Activated T-cell treated with anti-CD3 and anti-CD28 coated beads, Interleukin-2, amount 50 U/mL, for 4 hours (primary cell): ENCODE data around the gene DMXL2. TPM values are rescaled to one million over a fixed set of nuclear protein-coding genes. Genes with fewer than 3 reads are reported as not detected.

ENCODE experiments used
- ATAC-seq, 2 donors: fragments of 200-7000 bp; cut with Tn5 transposase; one replicate each; pipeline ENCODE4 v1.10.0; 2021
- DNase-seq: peaks from one replicate; pipeline ENCODE4 v3.0.0-alpha.2; 2020
- H3K27me3 Mint-ChIP-seq: one replicate; pipeline ENCODE4 v1.8.0; 2021; ENCODE audit warnings: low read depth, mixed read lengths
- H3K36me3 Mint-ChIP-seq: one replicate; pipeline ENCODE4 v1.8.0; 2022; ENCODE audit warnings: mixed read lengths; ENCODE audit not compliant: insufficient read depth
- H3K4me1 Mint-ChIP-seq: one replicate; pipeline ENCODE4 v1.8.0; 2021; ENCODE audit warnings: low read depth, mixed read lengths
- H3K4me3 Mint-ChIP-seq: one replicate; pipeline ENCODE4 v1.8.0; 2021; ENCODE audit warnings: mild to moderate bottlenecking, moderate library complexity, mixed read lengths
- H3K9me3 Mint-ChIP-seq: one replicate; pipeline ENCODE4 v1.8.0; 2021; ENCODE audit warnings: mixed read lengths
- total RNA-seq, 3 donors: library from RNA; stranded (reverse); gene quantifications; one replicate each; pipeline ENCODE4 v1.2.1, GENCODE V29; 2021

The DMXL2 gene
- total RNA-seq, 3 donors from 2014 or later = 3.0 to 5.8 (median 4.6) TPM

GRCh38 chr15:51647128-51647562 is 24.6 kb upstream of the DMXL2 start:
- H3K4me1 Mint-ChIP-seq = no peaks in the 10 kb centered on the region
- no peaks in the 10 kb centered on the region for H3K36me3 Mint-ChIP-seq
- no peaks in the 10 kb centered on the region for H3K9me3 Mint-ChIP-seq
- no peak for DNase-seq
- ATAC-seq = no peak
- no peaks in the 10 kb centered on the region for H3K27me3 Mint-ChIP-seq
- H3K4me3 Mint-ChIP-seq = no peak overlapping the region

- Mint-ChIP-seq H3K27me3 (peaks cover 3% of the 10 kb centered on the region), H3K4me3 (no peak overlapping the region), H3K36me3 (no peaks in the 10 kb centered on the region), H3K9me3 (no peaks in the 10 kb centered on the region), H3K4me1 (no peaks in the 10 kb centered on the region)
- DNase-seq = no peak
- no peak for ATAC-seq
These were observed 20.1 kb upstream of the DMXL2 start for GRCh38 chr15:51642696-51643095.

GRCh38 chr15:51641490-51642130 is 19.0 kb upstream of the DMXL2 start:
- no peak overlapping the region for H3K4me3 Mint-ChIP-seq
- no peak for DNase-seq
- no peaks in the 10 kb centered on the region for H3K4me1 Mint-ChIP-seq
- H3K27me3 Mint-ChIP-seq = peaks cover 3% of the 10 kb centered on the region
- no peaks in the 10 kb centered on the region for H3K9me3 Mint-ChIP-seq
- no peak for ATAC-seq
- no peaks in the 10 kb centered on the region for H3K36me3 Mint-ChIP-seq

GRCh38 chr15:51634591-51635198 is 12.1 kb upstream of the DMXL2 start:
- DNase-seq (no peak), ATAC-seq (peak; percentile 27 to 41)
- Mint-ChIP-seq H3K9me3 (no peaks in the 10 kb centered on the region), H3K36me3 (no peaks in the 10 kb centered on the region), H3K4me1 (no peaks in the 10 kb centered on the region), H3K4me3 (no peak overlapping the region), H3K27me3 (peaks cover 10% of the 10 kb centered on the region)

GRCh38 chr15:51629612-51630011 is 7.0 kb upstream of the DMXL2 start:
- no peaks in the 10 kb centered on the region for H3K36me3 Mint-ChIP-seq
- no peaks in the 10 kb centered on the region for H3K4me1 Mint-ChIP-seq
- DNase-seq = no peak
- H3K9me3 Mint-ChIP-seq = no peaks in the 10 kb centered on the region
- ATAC-seq = no peak
- peaks cover 21% of the 10 kb centered on the region for H3K27me3 Mint-ChIP-seq
- no peak overlapping the region for H3K4me3 Mint-ChIP-seq

- Mint-ChIP-seq H3K4me1 (peaks cover 9% of the 10 kb centered on the region), H3K36me3 (no peaks in the 10 kb centered on the region), H3K9me3 (no peaks in the 10 kb centered on the region), H3K27me3 (peaks cover 26% of the 10 kb centered on the region), H3K4me3 (no peak overlapping the region)
- no peak for ATAC-seq
- DNase-seq = no peak
These were observed 2.7 kb upstream of the DMXL2 start for GRCh38 chr15:51625236-51625635.

GRCh38 chr15:51624022-51624421 is 1.5 kb upstream of the DMXL2 start:
- Mint-ChIP-seq H3K4me1 (peaks cover 9% of the 10 kb centered on the region), H3K36me3 (no peaks in the 10 kb centered on the region), H3K27me3 (peaks cover 26% of the 10 kb centered on the region), H3K9me3 (no peaks in the 10 kb centered on the region), H3K4me3 (no peak overlapping the region)
- no peak for DNase-seq
- no peak for ATAC-seq

- DNase-seq (no peak), ATAC-seq (no peak)
- Mint-ChIP-seq H3K4me3 (peak overlapping the region; percentile 80), H3K4me1 (peaks cover 9% of the 10 kb centered on the region), H3K9me3 (no peaks in the 10 kb centered on the region), H3K36me3 (no peaks in the 10 kb centered on the region), H3K27me3 (peaks cover 26% of the 10 kb centered on the region)
These were observed 891 bp upstream of the DMXL2 start for GRCh38 chr15:51623386-51623938.

GRCh38 chr15:51621936-51622603 is 501 bp downstream of the DMXL2 start:
- Mint-ChIP-seq H3K4me1 (peaks cover 9% of the 10 kb centered on the region), H3K27me3 (peaks cover 16% of the 10 kb centered on the region), H3K9me3 (no peaks in the 10 kb centered on the region), H3K36me3 (no peaks in the 10 kb centered on the region), H3K4me3 (peak overlapping the region; percentile 80)
- peak; percentile 67 to 70 for ATAC-seq
- peak; percentile 9 for DNase-seq

GRCh38 chr15:51621155-51621765 is 1.3 kb downstream of the DMXL2 start:
- Mint-ChIP-seq H3K9me3 (no peaks in the 10 kb centered on the region), H3K27me3 (peaks cover 10% of the 10 kb centered on the region), H3K36me3 (no peaks in the 10 kb centered on the region)

GRCh38 chr15:51620641-51621040 is 1.9 kb downstream of the DMXL2 start:
- Mint-ChIP-seq H3K27me3 (peaks cover 9% of the 10 kb centered on the region), H3K9me3 (no peaks in the 10 kb centered on the region), H3K4me1 (peaks cover 9% of the 10 kb centered on the region), H3K36me3 (no peaks in the 10 kb centered on the region), H3K4me3 (no peak overlapping the region)
- DNase-seq = no peak
- no peak for ATAC-seq

More at GRCh38 chr15:51621155-51621765, 1.3 kb downstream of the DMXL2 start:
- Mint-ChIP-seq H3K4me3 (peak overlapping the region; percentile 80), H3K4me1 (peaks cover 9% of the 10 kb centered on the region)
- ATAC-seq = no peak
- no peak for DNase-seq

- Mint-ChIP-seq H3K4me1 (peaks cover 9% of the 10 kb centered on the region), H3K4me3 (no peak overlapping the region), H3K36me3 (no peaks in the 10 kb centered on the region), H3K27me3 (peaks cover 7% of the 10 kb centered on the region), H3K9me3 (no peaks in the 10 kb centered on the region)
- no peak for DNase-seq
- ATAC-seq = no peak
These were observed 2.4 kb downstream of the DMXL2 start for GRCh38 chr15:51620122-51620521.

GRCh38 chr15:51619331-51620035 is 3.1 kb downstream of the DMXL2 start:
- no peak for DNase-seq
- peaks cover 9% of the 10 kb centered on the region for H3K4me1 Mint-ChIP-seq
- no peak overlapping the region for H3K4me3 Mint-ChIP-seq
- no peaks in the 10 kb centered on the region for H3K36me3 Mint-ChIP-seq
- peaks cover 7% of the 10 kb centered on the region for H3K27me3 Mint-ChIP-seq
- no peak for ATAC-seq
- no peaks in the 10 kb centered on the region for H3K9me3 Mint-ChIP-seq

GRCh38 chr15:51617886-51618285 is 4.7 kb downstream of the DMXL2 start:
- Mint-ChIP-seq H3K4me3 (no peak overlapping the region), H3K36me3 (no peaks in the 10 kb centered on the region), H3K9me3 (no peaks in the 10 kb centered on the region), H3K27me3 (no peaks in the 10 kb centered on the region), H3K4me1 (peaks cover 5% of the 10 kb centered on the region)
- DNase-seq (no peak), ATAC-seq (no peak)
